K562 (cell line): ENCODE data around the gene PIGQ. TPM values are rescaled to one million over a fixed set of nuclear protein-coding genes. Genes with fewer than 3 reads are reported as not detected.

Experiments
- ATF7 ChIP-seq: fragments of 450-650 bp; IDR thresholded peaks from 2 replicates; pipeline ENCODE4 v1.7.1; 2014; ENCODE audit warnings: mild to moderate bottlenecking, moderate library complexity
- CHD1 ChIP-seq: fragments of 200-600 bp; sonication (generic); IDR thresholded peaks from one replicate; pipeline ENCODE4 v1.6.1; 2012; ENCODE audit warnings: mild to moderate bottlenecking, moderate library complexity, low read length, inconsistent platforms
- DEAF1 ChIP-seq: fragments of 450-650 bp; formaldehyde crosslinking; IDR thresholded peaks from 2 replicates; pipeline ENCODE4 v1.4.0; 2020; ENCODE audit warnings: mild to moderate bottlenecking, moderate library complexity
- ELF1 ChIP-seq: fragments of 200-800 bp; sonication (Bioruptor generic); IDR thresholded peaks from 2 replicates; pipeline ENCODE4 v1.6.1; 2016; ENCODE audit warnings: missing genetic modification characterization, missing compliant biosample characterization
- ELF4 ChIP-seq: fragments of 450-650 bp; formaldehyde crosslinking; IDR thresholded peaks from 2 replicates; pipeline ENCODE4 v1.4.0; 2022; ENCODE audit warnings: missing genetic modification characterization
- FOXA1 ChIP-seq: fragments of 450-650 bp; IDR thresholded peaks from 2 replicates; pipeline ENCODE4 v1.6.1; 2016; ENCODE audit warnings: mild to moderate bottlenecking, borderline replicate concordance
- HNRNPK ChIP-seq: fragments of 200-400 bp; formaldehyde crosslinking; IDR thresholded peaks from one replicate; pipeline ENCODE4 v1.6.1; 2018; ENCODE audit warnings: mild to moderate bottlenecking, low read depth, low read length; ENCODE audit not compliant: poor library complexity, severe bottlenecking
- POLR3G ChIP-seq: IDR thresholded peaks from 2 replicates; pipeline ENCODE4 v1.6.1; 2011; ENCODE audit not compliant: insufficient read length, insufficient replicate concordance; ENCODE audit errors: extremely low read depth
- RFX1 ChIP-seq: fragments of 450-650 bp; IDR thresholded peaks from 2 replicates; pipeline ENCODE4 v1.6.1; 2016; ENCODE audit warnings: mild to moderate bottlenecking, moderate library complexity
- SIN3A ChIP-seq, 2 experiments: fragments of 150-350 bp in 1 of 2; IDR thresholded peaks; 2 replicates each; pipeline ENCODE4 v1.6.1; 2011 to 2016; ENCODE audit warnings: borderline replicate concordance in 2 of 2, low read depth in 2 of 2, low read length in 2 of 2, mild to moderate bottlenecking in 2 of 2, moderate library complexity in 2 of 2; ENCODE audit not compliant: control insufficient read depth in 1 of 2
- SMAD4 ChIP-seq: fragments of 250-450 bp; sonication (Bioruptor Pico); conservative IDR thresholded peaks from 2 replicates; pipeline ENCODE4 v1.8.0; 2021; ENCODE audit warnings: inconsistent platforms, mild to moderate bottlenecking, moderate library complexity
- XRCC4 ChIP-seq: IDR thresholded peaks from one replicate; pipeline ENCODE4 v1.6.1; 2011; ENCODE audit not compliant: insufficient read depth, insufficient read length; ENCODE audit errors: extremely low read depth
- ZNF699 ChIP-seq: fragments of 250-450 bp; sonication (Bioruptor Pico); IDR thresholded peaks from 2 replicates; pipeline ENCODE4 v1.8.0; 2021; ENCODE audit warnings: mild to moderate bottlenecking, moderate library complexity; ENCODE audit not compliant: insufficient replicate concordance
- polyA plus RNA-seq, 8 experiments: library from polyadenylated mRNA; depleted of rRNA in 4 of 8; stranded (reverse) in 5 of 8; unstranded in 3 of 8; fragments of >200 nt; fragmentation: Nextera tagmentation in 2 of 8; fragmentation: Illumina TruSeq in 1 of 8; extraction: Ambion mirVana in 2 of 8; extraction: Trizol in 1 of 8; gene quantifications; 2 replicates each; pipeline versions ENCODE4 v1.2.1 to v1.2.3, GENCODE V29; 2011 to 2014; ENCODE audit warnings: inconsistent platforms in 1 of 8, missing spikeins in 1 of 8
- total RNA-seq, 7 experiments: library from RNA; depleted of rRNA in 6 of 7; stranded (reverse); fragments of >200 nt in 6 of 7; fragmentation: Illumina TruSeq in 2 of 7; extraction: Trizol in 2 of 7; gene quantifications; 2 replicates each; pipeline versions ENCODE4 v1.2.1 to v1.2.3, GENCODE V29; 2011 to 2021; ENCODE audit warnings: low replicate concordance in 1 of 7
- TF ChIP-seq, protein P1 (sequence below): fragments of 450-650 bp; IDR thresholded peaks from 2 replicates; pipeline ENCODE4 v1.6.1; 2016

The PIGQ gene
- total and polyA plus RNA-seq, 9 of the 15 experiments (the other 6 are each of a cell fraction or from before 2014, with no cell fraction given): 0.20 to 49.6 (median 11.7) TPM

GRCh38 chr16:529012-529575, 40.7 kb upstream of the PIGQ start (continued):
- TF ChIP-seq XRCC4 (no peak), ATF7 (no peak), ELF4 (no peak), SMAD4 (peak; percentile 26; the same call in 1 of the 2 replicates), RFX1 (no peak), FOXA1 (no peak), ELF1 (tag) (no peak), SIN3A (IDR thresholded peaks at IDR 0.05; ENCODE audit: borderline replicate concordance in 2 of 2, control insufficient read depth in 1 of 2, low read depth in 2 of 2, low read length in 2 of 2) (peak in 1 of 2 experiments; percentile 32; a peak in 1 of 4 replicates), DEAF1 (CRISPR knock-in tag) (no peak), POLR3G (no peak), CHD1 (no peak), HNRNPK (no peak), ZNF699 (CRISPR knock-in tag) (no peak)
- TF ChIP-seq, protein P1, sequence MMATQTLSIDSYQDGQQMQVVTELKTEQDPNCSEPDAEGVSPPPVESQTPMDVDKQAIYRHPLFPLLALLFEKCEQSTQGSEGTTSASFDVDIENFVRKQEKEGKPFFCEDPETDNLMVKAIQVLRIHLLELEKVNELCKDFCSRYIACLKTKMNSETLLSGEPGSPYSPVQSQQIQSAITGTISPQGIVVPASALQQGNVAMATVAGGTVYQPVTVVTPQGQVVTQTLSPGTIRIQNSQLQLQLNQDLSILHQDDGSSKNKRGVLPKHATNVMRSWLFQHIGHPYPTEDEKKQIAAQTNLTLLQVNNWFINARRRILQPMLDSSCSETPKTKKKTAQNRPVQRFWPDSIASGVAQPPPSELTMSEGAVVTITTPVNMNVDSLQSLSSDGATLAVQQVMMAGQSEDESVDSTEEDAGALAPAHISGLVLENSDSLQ: peak; percentile 33; the same call in 1 of the 2 replicates
